ENCODE measurements around the gene NSMF. TPM values are rescaled to one million over a fixed set of nuclear protein-coding genes. Genes with fewer than 3 reads are reported as not detected.

The NSMF gene
- total and polyA plus RNA-seq, 2 donors (not counting 3 experiments of a cell fraction or from before 2014, with no cell fraction given): 43.3 to 53.7 TPM

- dilution Hi-C loops (cut with MboI; ENCODE audit: extremely low pct_ligation_motif_present, low sequenced_read_pairs): no loop called here
- Histone ChIP-seq H3K4me2 (ENCODE audit: insufficient read depth, low read length) (peak overlapping the region; percentile 31), H3K27me3 (ENCODE audit: control insufficient read depth in 2 of 2, insufficient read depth in 2 of 2, low read length in 2 of 2) (no peaks in the 10 kb centered on the region), H3K9me3 (replicated peaks; ENCODE audit: control insufficient read depth, insufficient read depth, low read length) (no peaks in the 10 kb centered on the region), H3K9me1 (replicated peaks; ENCODE audit: control insufficient read depth, extremely low read depth, insufficient read depth, low read length) (no peaks in the 10 kb centered on the region), H3K36me3 (ENCODE audit: control insufficient read depth in 2 of 2, extremely low read depth in 1 of 2, insufficient read depth in 2 of 2, low read length in 2 of 2) (peaks cover 0 to 2% of the 10 kb centered on the region in 2 experiments), H3K27ac (ENCODE audit: insufficient read depth, low read depth, low read length) (peak overlapping the region; percentile 44), H3K4me3 (replicated peaks in 1 of 3; ENCODE audit: insufficient read depth in 1 of 3, low read depth in 1 of 3, low read length in 3 of 3) (peak overlapping the region in 2 of 3 experiments; percentile 34 to 39), H3K9ac (replicated peaks; ENCODE audit: extremely low read depth, insufficient read depth, low read length) (peak overlapping the region; percentile 52), H4K20me1 (replicated peaks; ENCODE audit: control insufficient read depth, extremely low read depth, insufficient read depth, low read length) (no peaks in the 10 kb centered on the region), H3K4me1 (ENCODE audit: control insufficient read depth, extremely low read depth, insufficient read depth, low read length) (peaks cover 18% of the 10 kb centered on the region), H2AFZ (ENCODE audit: low read depth, low read length) (peak overlapping the region; percentile 18), H3K79me2 (ENCODE audit: control insufficient read depth, insufficient read depth, low read length) (peaks cover 64% of the 10 kb centered on the region)
- no peak for TF ChIP-seq POLR2A (IDR thresholded peaks at IDR 0.05; ENCODE audit: low read depth, low read length)
- peak; percentile 5 for TF ChIP-seq MYC (IDR thresholded peaks at IDR 0.05; ENCODE audit: low read depth, low read length)
- BruUV-seq (replicated peaks): no TSS peak
- ChIA-PET CTCF (interaction anchor here (0.9 kb wide), 1 partner anchor 97 kb away, joined by 4 read pairs; no protein-coding TSS in a partner anchor), POLR2A (no interaction called here)
- DNase-seq (ENCODE audit: low read depth, low spot score) (no peak), FAIRE-seq (no peak)
- intact Hi-C loops (cut with micrococcal nuclease): no loop called here
Measured at GRCh38 chr9:137417161-137418021, 41.7 kb downstream of the NSMF start.

GRCh38 chr9:137416563-137417151, 42.5 kb downstream of the NSMF start:
- dilution Hi-C loops (cut with MboI; ENCODE audit: extremely low pct_ligation_motif_present, low sequenced_read_pairs): no loop called here
- Histone ChIP-seq H3K9ac (replicated peaks; ENCODE audit: extremely low read depth, insufficient read depth, low read length) (peak overlapping the region; percentile 52), H3K9me3 (replicated peaks; ENCODE audit: control insufficient read depth, insufficient read depth, low read length) (no peaks in the 10 kb centered on the region), H2AFZ (ENCODE audit: low read depth, low read length) (no peak overlapping the region), H3K27ac (ENCODE audit: insufficient read depth, low read depth, low read length) (peak overlapping the region; percentile 44), H3K79me2 (ENCODE audit: control insufficient read depth, insufficient read depth, low read length) (peaks cover 58% of the 10 kb centered on the region), H3K4me3 (replicated peaks in 1 of 3; ENCODE audit: insufficient read depth in 1 of 3, low read depth in 1 of 3, low read length in 3 of 3) (peak overlapping the region in 1 of 3 experiments; percentile 39), H3K4me2 (ENCODE audit: insufficient read depth, low read length) (peak overlapping the region; percentile 31), H3K27me3 (ENCODE audit: control insufficient read depth in 2 of 2, insufficient read depth in 2 of 2, low read length in 2 of 2) (no peaks in the 10 kb centered on the region), H4K20me1 (replicated peaks; ENCODE audit: control insufficient read depth, extremely low read depth, insufficient read depth, low read length) (no peaks in the 10 kb centered on the region), H3K9me1 (replicated peaks; ENCODE audit: control insufficient read depth, extremely low read depth, insufficient read depth, low read length) (no peaks in the 10 kb centered on the region), H3K36me3 (ENCODE audit: control insufficient read depth in 2 of 2, extremely low read depth in 1 of 2, insufficient read depth in 2 of 2, low read length in 2 of 2) (peaks cover 0 to 2% of the 10 kb centered on the region in 2 experiments), H3K4me1 (ENCODE audit: control insufficient read depth, extremely low read depth, insufficient read depth, low read length) (peaks cover 17% of the 10 kb centered on the region)
- no peak for FAIRE-seq
- intact Hi-C loops (cut with micrococcal nuclease): no loop called here
- no TSS peak for BruUV-seq (replicated peaks)
- ChIA-PET POLR2A (no interaction called here), CTCF (no interaction called here)
- TF ChIP-seq CTCF (IDR thresholded peaks at IDR 0.05; ENCODE audit: extremely low read depth in 1 of 2, insufficient read depth in 1 of 2, low read depth in 1 of 2, low read length in 2 of 2): no peak
- no peak for TF ChIP-seq MAX (IDR thresholded peaks at IDR 0.05; ENCODE audit: insufficient read depth, insufficient read length)
- no peak for TF ChIP-seq EZH2 (IDR thresholded peaks at IDR 0.05; ENCODE audit: borderline replicate concordance, low read depth, low read length, severe bottlenecking)
- TF ChIP-seq JUN (IDR thresholded peaks at IDR 0.05; ENCODE audit: borderline replicate concordance, insufficient read depth, insufficient read length, low read depth): no peak
- TF ChIP-seq POLR2A (IDR thresholded peaks at IDR 0.05; ENCODE audit: low read depth, low read length): no peak
- no peak for TF ChIP-seq POLR2AphosphoS5 (IDR thresholded peaks at IDR 0.05; ENCODE audit: insufficient read depth, low read depth, low read length)
- no peak for TF ChIP-seq FOS (IDR thresholded peaks at IDR 0.05; ENCODE audit: borderline replicate concordance, insufficient read depth, low read length)
- TF ChIP-seq MYC (IDR thresholded peaks at IDR 0.05; ENCODE audit: low read depth, low read length): no peak
- TF ChIP-seq GATA2 (IDR thresholded peaks at IDR 0.05; ENCODE audit: insufficient read depth, insufficient read length, low read depth, low read length): no peak
- no peak for DNase-seq (ENCODE audit: low read depth, low spot score)
